H1 (cell line): Measurements from ENCODE around the gene DOCK9. TPM values are rescaled to one million over a fixed set of nuclear protein-coding genes. Genes with fewer than 3 reads are reported as not detected.

Source experiments
- CTCF ChIA-PET: fragments of 300-600 bp; sonication (Branson Sonifier 250); formaldehyde crosslinking; loops from one replicate; lab custom pipeline; 2021; ENCODE audit not compliant: partially characterized antibody; lab: Charles Lee
- POLR2A ChIA-PET: fragments of 300-600 bp; sonication (Branson Sonifier 250); formaldehyde crosslinking; loops from one replicate; lab custom pipeline; 2021; ENCODE audit warnings: inconsistent platforms; ENCODE audit not compliant: partially characterized antibody; lab: Charles Lee
- DNase-seq, 2 experiments: peaks; one replicate each; pipeline versions ENCODE4 v3.0.0 to v3.0.0-alpha.2; 2010 to 2022; ENCODE audit warnings: low spot score in 2 of 2, low read depth in 1 of 2, mixed read lengths in 1 of 2
- FAIRE-seq: peaks from 2 replicates; lab custom pipeline; 2011; peaks lifted over from hg19 to GRCh38; lab: Jason Lieb, UNC
- H2AFZ ChIP-seq: 2 replicates; pipeline ENCODE4 v1.8.1; 2012; ENCODE audit warnings: low read length, inconsistent platforms
- H2AK5ac ChIP-seq: 2 replicates; pipeline ENCODE4 v1.6.1; 2013; ENCODE audit warnings: low read depth, low read length
- H2BK120ac ChIP-seq: replicated peaks from 2 replicates; pipeline ENCODE3; 2013; ENCODE audit warnings: low read depth, low read length, inconsistent platforms
- H2BK12ac ChIP-seq: 2 replicates; pipeline ENCODE4 v1.6.1; 2013; ENCODE audit warnings: low read depth, low read length
- H2BK15ac ChIP-seq: 2 replicates; pipeline ENCODE4 v1.6.1; 2013; ENCODE audit warnings: low read length
- H2BK20ac ChIP-seq: 2 replicates; pipeline ENCODE4 v1.6.1; 2013; ENCODE audit warnings: low read length
- H2BK5ac ChIP-seq: 2 replicates; pipeline ENCODE4 v1.6.1; 2013; ENCODE audit warnings: low read depth, low read length
- H3K14ac ChIP-seq: 2 replicates; pipeline ENCODE4 v1.6.1; 2013; ENCODE audit warnings: inconsistent platforms; ENCODE audit not compliant: insufficient read length
- H3K18ac ChIP-seq: 2 replicates; pipeline ENCODE4 v1.6.1; 2013; ENCODE audit warnings: low read length; ENCODE audit errors: extremely low read depth
- H3K23ac ChIP-seq: 2 replicates; pipeline ENCODE4 v1.6.1; 2013; ENCODE audit warnings: inconsistent platforms; ENCODE audit not compliant: insufficient read length
- H3K23me2 ChIP-seq: 2 replicates; pipeline ENCODE4 v1.6.1; 2013; ENCODE audit warnings: low read depth, low read length
- H3K27ac ChIP-seq: 2 replicates; pipeline ENCODE4 v1.6.1; 2011; ENCODE audit warnings: low read depth, low read length, inconsistent platforms
- H3K27me3 ChIP-seq, 4 experiments: replicated peaks in 1 of 4; 1 replicate in 1 of 4; 2 replicates in 3 of 4; pipeline versions ENCODE4 v1.6.1 to v1.8.1; 2011 to 2013; ENCODE audit warnings: low read length in 3 of 4, mild to moderate bottlenecking in 3 of 4, inconsistent platforms in 2 of 4, mixed read lengths in 2 of 4, moderate library complexity in 1 of 4; ENCODE audit not compliant: control insufficient read depth in 3 of 4, insufficient read depth in 3 of 4; ENCODE audit errors: extremely low read depth in 1 of 4
- H3K36me3 ChIP-seq, 4 experiments: 2 replicates each; pipeline versions ENCODE4 v1.6.1 to v1.8.1; 2011 to 2013; ENCODE audit warnings: mild to moderate bottlenecking in 4 of 4, low read length in 3 of 4, moderate library complexity in 2 of 4, control low read depth in 1 of 4, inconsistent platforms in 1 of 4; ENCODE audit not compliant: insufficient read depth in 4 of 4, control insufficient read depth in 2 of 4
- H3K4ac ChIP-seq: replicated peaks from 2 replicates; pipeline ENCODE3; 2013; ENCODE audit warnings: low read length, low read depth, mixed read lengths, inconsistent platforms; ENCODE audit not compliant: insufficient read length
- H3K4me1 ChIP-seq, 4 experiments: replicated peaks in 1 of 4; 1 replicate in 1 of 4; 2 replicates in 3 of 4; pipeline versions ENCODE4 v1.6.1 to v1.8.1; 2011 to 2013; ENCODE audit warnings: low read length in 3 of 4, inconsistent platforms in 2 of 4, mixed read lengths in 1 of 4; ENCODE audit not compliant: insufficient read depth in 4 of 4, control insufficient read depth in 3 of 4
- H3K4me2 ChIP-seq, 2 experiments: 2 replicates each; pipeline versions ENCODE4 v1.6.1 to v1.8.1; 2011 to 2013; ENCODE audit warnings: low read depth in 2 of 2, low read length in 2 of 2, control low read depth in 1 of 2, inconsistent platforms in 1 of 2, mild to moderate bottlenecking in 1 of 2; ENCODE audit not compliant: insufficient read depth in 1 of 2
- H3K4me3 ChIP-seq, 4 experiments: fragments of 200-600, 300-600 bp in 1 of 4; sonication (generic), shearing (Covaris generic), sonication (Bioruptor Twin) in 1 of 4; 2 replicates each; pipeline versions ENCODE4 v1.5.1 to v1.8.1; 2011 to 2016; ENCODE audit warnings: low read length in 4 of 4, low read depth in 3 of 4, control low read depth in 2 of 4, inconsistent platforms in 2 of 4, mild to moderate bottlenecking in 2 of 4, mixed read lengths in 1 of 4, moderate library complexity in 1 of 4; ENCODE audit not compliant: insufficient read depth in 2 of 4; ENCODE audit errors: extremely low read depth in 1 of 4
- H3K56ac ChIP-seq: replicated peaks from 2 replicates; pipeline ENCODE3; 2013; ENCODE audit warnings: low read depth, mild to moderate bottlenecking, mixed read lengths, low read length, inconsistent platforms; ENCODE audit not compliant: insufficient read length
- H3K79me1 ChIP-seq: 2 replicates; pipeline ENCODE4 v1.6.1; 2013; ENCODE audit warnings: low read depth, low read length, control low read depth
- H3K79me2 ChIP-seq, 2 experiments: 2 replicates each; pipeline versions ENCODE4 v1.6.1 to v1.8.1; 2012 to 2013; ENCODE audit warnings: low read length in 2 of 2, mild to moderate bottlenecking in 2 of 2, inconsistent platforms in 1 of 2; ENCODE audit not compliant: insufficient read depth in 2 of 2, control insufficient read depth in 1 of 2
- H3K9ac ChIP-seq, 4 experiments: replicated peaks in 1 of 4; 1 replicate in 1 of 4; 2 replicates in 3 of 4; pipeline versions ENCODE4 v1.6.1 to v1.8.1; 2011 to 2013; ENCODE audit warnings: low read depth in 3 of 4, low read length in 3 of 4, control low read depth in 2 of 4, mild to moderate bottlenecking in 2 of 4, moderate library complexity in 2 of 4, inconsistent platforms in 1 of 4; ENCODE audit errors: extremely low read depth in 1 of 4
- H3K9me3 ChIP-seq, 2 experiments: 2 replicates each; pipeline versions ENCODE4 v1.6.1 to v1.8.1; 2012 to 2013; ENCODE audit warnings: mild to moderate bottlenecking in 2 of 2, moderate library complexity in 2 of 2, control low read depth in 1 of 2, inconsistent platforms in 1 of 2, low read depth in 1 of 2, low read length in 1 of 2, mixed read lengths in 1 of 2; ENCODE audit not compliant: insufficient read depth in 2 of 2
- H4K20me1 ChIP-seq, 2 experiments: replicated peaks in 1 of 2; 2 replicates each; pipeline versions ENCODE3 to v1.8.1; 2011 to 2013; ENCODE audit warnings: inconsistent platforms in 2 of 2, low read length in 2 of 2, mild to moderate bottlenecking in 1 of 2; ENCODE audit not compliant: insufficient read depth in 2 of 2, control insufficient read depth in 1 of 2
- H4K5ac ChIP-seq: 2 replicates; pipeline ENCODE4 v1.6.1; 2013; ENCODE audit warnings: low read length, low read depth, mixed read lengths, inconsistent platforms; ENCODE audit not compliant: insufficient read length
- H4K8ac ChIP-seq: 2 replicates; pipeline ENCODE4 v1.8.0; 2013; ENCODE audit warnings: mild to moderate bottlenecking, moderate library complexity, low read length, inconsistent platforms; ENCODE audit not compliant: insufficient read depth; ENCODE audit errors: extremely low read depth
- H4K91ac ChIP-seq: replicated peaks from 2 replicates; pipeline ENCODE3; 2013; ENCODE audit warnings: low read length, mixed read lengths, inconsistent platforms; ENCODE audit not compliant: insufficient read length
- BRCA1 ChIP-seq: IDR thresholded peaks from 2 replicates; pipeline ENCODE4 v1.6.1; 2012; ENCODE audit warnings: low read depth, low read length, improper control_type of control experiment
- CHD2 ChIP-seq: IDR thresholded peaks from 2 replicates; pipeline ENCODE4 v1.6.1; 2012; ENCODE audit warnings: low read length, improper control_type of control experiment
- CREB1 ChIP-seq: IDR thresholded peaks from 2 replicates; pipeline ENCODE4 v1.6.1; 2012; ENCODE audit warnings: inconsistent platforms
- CTBP2 ChIP-seq: IDR thresholded peaks from 2 replicates; pipeline ENCODE4 v1.7.0; 2011; ENCODE audit warnings: borderline replicate concordance, mild to moderate bottlenecking, moderate library complexity, mixed read lengths, low read length; ENCODE audit not compliant: insufficient read depth, insufficient read length
- FOSL1 ChIP-seq: IDR thresholded peaks from 2 replicates; pipeline ENCODE4 v1.6.1; 2011; ENCODE audit warnings: mild to moderate bottlenecking, low read depth, low read length, moderate library complexity; ENCODE audit not compliant: insufficient read depth
- GABPA ChIP-seq: IDR thresholded peaks from 2 replicates; pipeline ENCODE4 v1.6.1; 2011; ENCODE audit warnings: mild to moderate bottlenecking, low read length, moderate library complexity, borderline replicate concordance; ENCODE audit not compliant: insufficient read depth
- KDM5A ChIP-seq: fragments of 200-600 bp; IDR thresholded peaks from 2 replicates; pipeline ENCODE4 v1.7.1; 2012; ENCODE audit warnings: mild to moderate bottlenecking, low read length, inconsistent platforms, mixed read lengths
- MAX ChIP-seq: IDR thresholded peaks from 2 replicates; pipeline ENCODE4 v1.6.1; 2012; ENCODE audit warnings: inconsistent platforms
- RAD21 ChIP-seq, 2 experiments: IDR thresholded peaks in 1 of 2; conservative IDR thresholded peaks in 1 of 2; 2 replicates each; pipeline ENCODE4 v1.6.1; 2011; ENCODE audit warnings: low read depth in 2 of 2, low read length in 2 of 2, improper control_type of control experiment in 1 of 2, inconsistent platforms in 1 of 2, mild to moderate bottlenecking in 1 of 2, moderate library complexity in 1 of 2
- RNF2 ChIP-seq: fragments of 200-900, 300-1000 bp; sonication (generic); IDR thresholded peaks from 2 replicates; pipeline ENCODE4 v1.7.1; 2016; ENCODE audit warnings: borderline replicate concordance, low read depth, mild to moderate bottlenecking, antibody characterized with exemption, low read length; ENCODE audit not compliant: poor library complexity, severe bottlenecking; ENCODE audit errors: missing control alignments
- SAP30 ChIP-seq: fragments of 300-600 bp; sonication (generic); IDR thresholded peaks from 2 replicates; pipeline ENCODE4 v1.7.1; 2012; ENCODE audit warnings: low read length, moderate library complexity, mild to moderate bottlenecking, inconsistent platforms; ENCODE audit not compliant: insufficient read depth, insufficient replicate concordance
- WGBS, 2 experiments: shearing (Covaris generic) in 1 of 2; methylation state at CpG; one replicate each; pipeline versions ENCODE4 v1.1.6 to v1.1.7; 2013 to 2015; ENCODE audit warnings: low lambda C conversion rate in 2 of 2, mixed read lengths in 2 of 2, inconsistent platforms in 1 of 2, low coverage in 1 of 2, missing lambda C conversion rate in 1 of 2; ENCODE audit not compliant: insufficient replicate concordance in 2 of 2, insufficient coverage in 1 of 2, insufficient read length in 1 of 2; ENCODE audit errors: extremely low coverage in 1 of 2, missing lambda C conversion rate in 1 of 2; 5-methylcytosine and 5-hydroxymethylcytosine counted together
- polyA plus RNA-seq, 7 experiments: library from polyadenylated mRNA; depleted of rRNA in 3 of 7; stranded (reverse) in 5 of 7; unstranded in 2 of 7; fragments of >200 nt in 5 of 7; fragments of 200-250 nt in 2 of 7; gene quantifications; 1 replicate in 5 of 7; 2 replicates in 1 of 7; 4 replicates in 1 of 7; pipeline versions ENCODE4 v1.2.1 to v1.2.3, GENCODE V29; 2011 to 2013; ENCODE audit warnings: missing spikeins in 2 of 7, mixed read lengths in 2 of 7
- total RNA-seq: library from RNA; stranded (reverse); fragmentation: NEBNext Ultra II Directional; extraction: Animal tissue kit (Norgen Biotek cat#: 25700); gene quantifications from 2 replicates; pipeline ENCODE4 v1.2.1, GENCODE V29; 2021
- TF ChIP-seq, protein P1 (sequence below): IDR thresholded peaks from 2 replicates; pipeline ENCODE4 v1.6.1; 2012; ENCODE audit warnings: inconsistent platforms

Gene DOCK9
- total and polyA plus RNA-seq, 2 of the 8 experiments (the other 6 are each of a cell fraction or from before 2014, with no cell fraction given): 21.6 to 31.5 TPM

- Histone ChIP-seq H2BK12ac (no peak overlapping the region), H3K27ac (no peak overlapping the region), H3K27me3 (no peaks in the 10 kb centered on the region), H3K18ac (no peak overlapping the region), H4K5ac (no peak overlapping the region), H2AFZ (no peak overlapping the region), H3K79me2 (no peaks in the 10 kb centered on the region), H3K79me1 (no peaks in the 10 kb centered on the region), H2BK5ac (no peak overlapping the region; the same call in 1 of the 2 replicates), H2BK120ac (no peak overlapping the region), H3K36me3 (no peaks in the 10 kb centered on the region), H3K23ac (no peak overlapping the region), H3K9ac (no peak overlapping the region), H3K4ac (no peak overlapping the region), H4K8ac (no peak overlapping the region), H3K14ac (no peak overlapping the region), H3K4me1 (peaks cover 0 to 27% (median 11%) of the 10 kb centered on the region in 4 experiments; a peak in 5 of 7 replicates), H3K4me3 (no peak overlapping the region), H3K23me2 (no peaks in the 10 kb centered on the region), H3K56ac (no peak overlapping the region)
- no peak for FAIRE-seq
- DNase-seq: no peak
- CTCF ChIA-PET: interaction anchor here (1.0 kb wide), 1 partner anchor 207 kb away, joined by 3 read pairs; no protein-coding TSS in a partner anchor
- 61% methylated on average over 3 of the region's 3 CpGs; no CpG with 5 or more reads in 1 of the 2 experiments for WGBS, 2 experiments
- TF ChIP-seq CREB1 (no peak), CHD2 (no peak), SAP30 (no peak), BRCA1 (no peak), CTBP2 (no peak), GABPA (no peak), MAX (no peak), RAD21 (IDR thresholded peaks at IDR 0.05 in 1 of 2, conservative IDR thresholded peaks at IDR 0.05 in 1 of 2; ENCODE audit: low read depth in 2 of 2, low read length in 2 of 2) (no peak), RNF2 (no peak), KDM5A (no peak), FOSL1 (no peak)
- TF ChIP-seq, protein P1, sequence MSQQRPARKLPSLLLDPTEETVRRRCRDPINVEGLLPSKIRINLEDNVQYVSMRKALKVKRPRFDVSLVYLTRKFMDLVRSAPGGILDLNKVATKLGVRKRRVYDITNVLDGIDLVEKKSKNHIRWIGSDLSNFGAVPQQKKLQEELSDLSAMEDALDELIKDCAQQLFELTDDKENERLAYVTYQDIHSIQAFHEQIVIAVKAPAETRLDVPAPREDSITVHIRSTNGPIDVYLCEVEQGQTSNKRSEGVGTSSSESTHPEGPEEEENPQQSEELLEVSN: no peak
- TF ChIP-seq, all 59 proteins: peak for 0
- H2BK20ac ChIP-seq: no peak overlapping the region
- no peak overlapping the region for H3K4me2 ChIP-seq
- no peak overlapping the region for H2BK15ac ChIP-seq
- no peaks in the 10 kb centered on the region for H4K20me1 ChIP-seq
- H3K9me3 ChIP-seq: no peaks in the 10 kb centered on the region
- H4K91ac ChIP-seq: no peak overlapping the region
- POLR2A ChIA-PET: no interaction called here
- no peak overlapping the region for H2AK5ac ChIP-seq
These were observed 155.6 kb downstream of the DOCK9 start for GRCh38 chr13:98822225-98822606.
